Measurements from ENCODE around the gene ITPK1. TPM values are rescaled to one million over a fixed set of nuclear protein-coding genes. Genes with fewer than 3 reads are reported as not detected.

The ITPK1 gene
- total and polyA plus RNA-seq, 10 of the 15 experiments (the other 5 are each of a cell fraction or from before 2014, with no cell fraction given) = 1.3 to 73.2 (median 27.0) TPM

DNA sequence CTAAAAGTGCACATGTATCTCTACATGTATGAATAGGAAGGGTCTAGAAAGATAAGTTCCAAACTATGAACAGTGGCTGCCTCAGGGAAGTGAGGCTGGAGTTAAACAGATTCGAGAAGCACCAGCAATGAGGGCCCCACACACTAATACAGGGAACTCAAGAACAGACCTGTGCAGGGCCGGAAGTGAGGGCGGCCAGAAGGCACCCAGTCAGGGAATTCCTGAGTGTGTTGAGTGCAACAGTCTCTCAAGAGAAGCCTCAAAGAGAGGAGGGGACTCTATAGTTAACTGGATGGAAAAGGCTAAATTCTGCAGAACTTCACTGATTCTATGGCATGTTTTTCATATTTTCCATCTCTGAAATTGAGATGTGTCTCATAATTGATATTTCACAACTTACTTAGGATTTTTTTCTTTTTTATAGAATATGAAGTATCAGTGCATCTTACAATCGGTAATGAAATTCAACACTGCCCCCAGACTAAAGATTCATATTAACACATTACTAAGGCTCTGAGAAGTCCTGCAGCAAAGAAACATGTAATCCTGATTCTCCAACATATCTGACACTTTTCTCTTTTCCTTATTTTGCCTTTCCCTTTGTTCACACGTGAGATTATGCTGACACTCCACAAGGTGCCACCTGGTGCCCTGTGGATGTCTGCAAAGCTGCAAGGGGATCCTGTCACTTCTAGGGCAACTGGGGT lies 131.5 kb downstream of the ITPK1 start:
- ChIA-PET RAD21 (ENCODE audit: unreplicated experiment) (interaction anchor here (1.0 kb wide), 1 partner anchor 129 kb away, joined by 3 read pairs; no protein-coding TSS in a partner anchor), SMC1A (ENCODE audit: uncharacterized antibody, unreplicated experiment) (no interaction called here), POLR2A (no interaction called here), CTCF (no interaction called here)
- no TSS peak for BruUV-seq (replicated peaks)
- no peaks in the 10 kb centered on the region for H4K20me1 ChIP-seq (ENCODE audit: control insufficient read depth, insufficient read depth)
- H3K4me2 ChIP-seq (ENCODE audit: control insufficient read depth, insufficient read depth) = no peak overlapping the region
- no peak overlapping the region; the same call in 1 of the 2 replicates for H3K27ac ChIP-seq (ENCODE audit: control insufficient read depth, insufficient read depth)
- H3K4me3 ChIP-seq = no peak overlapping the region
- H3K36me3 ChIP-seq (ENCODE audit: control insufficient read depth in 2 of 2, insufficient read depth in 2 of 2, low read length in 1 of 2) = peaks cover 0 to 18% of the 10 kb centered on the region in 2 experiments
- peaks cover 14% of the 10 kb centered on the region for H3K9me3 ChIP-seq (replicated peaks; ENCODE audit: control insufficient read depth, insufficient read depth, low read length)
- FAIRE-seq = no peak
- no peaks in the 10 kb centered on the region for H3K79me2 ChIP-seq (ENCODE audit: control insufficient read depth, insufficient read depth, low read length)
- no peaks in the 10 kb centered on the region for H3K4me1 ChIP-seq (ENCODE audit: control insufficient read depth, insufficient read depth, low read length)
- no peaks in the 10 kb centered on the region for H3K27me3 ChIP-seq (replicated peaks in 1 of 2; ENCODE audit: control insufficient read depth in 2 of 2, insufficient read depth in 2 of 2, low read length in 1 of 2)
- no peak overlapping the region for H3K9ac ChIP-seq (ENCODE audit: control insufficient read depth, insufficient read depth, low read length)
- DNase-seq (ENCODE audit: low read depth, low spot score) = no peak
- ATAC-seq = peak; percentile 76
- in situ Hi-C loops (cut with MboI) (no loop called here), intact Hi-C loops (cut with micrococcal nuclease; ENCODE audit: unreplicated experiment) (no loop called here)
- no peak overlapping the region for H2AFZ ChIP-seq (ENCODE audit: control insufficient read depth, low read depth, low read length)
- TF ChIP-seq ATF7 (IDR thresholded peaks at IDR 0.05; ENCODE audit: low read depth) (no peak), NFIC (IDR thresholded peaks at IDR 0.05; ENCODE audit: low read depth, low read length) (no peak), JUNB (IDR thresholded peaks at IDR 0.05) (no peak), SMAD1 (IDR thresholded peaks at IDR 0.05; ENCODE audit: low read depth, partially characterized antibody) (no peak)
- WGBS (ENCODE audit: insufficient coverage, insufficient replicate concordance, low lambda C conversion rate, missing lambda C conversion rate) = 91% methylated on average over 5 of the region's 5 CpGs

DNA sequence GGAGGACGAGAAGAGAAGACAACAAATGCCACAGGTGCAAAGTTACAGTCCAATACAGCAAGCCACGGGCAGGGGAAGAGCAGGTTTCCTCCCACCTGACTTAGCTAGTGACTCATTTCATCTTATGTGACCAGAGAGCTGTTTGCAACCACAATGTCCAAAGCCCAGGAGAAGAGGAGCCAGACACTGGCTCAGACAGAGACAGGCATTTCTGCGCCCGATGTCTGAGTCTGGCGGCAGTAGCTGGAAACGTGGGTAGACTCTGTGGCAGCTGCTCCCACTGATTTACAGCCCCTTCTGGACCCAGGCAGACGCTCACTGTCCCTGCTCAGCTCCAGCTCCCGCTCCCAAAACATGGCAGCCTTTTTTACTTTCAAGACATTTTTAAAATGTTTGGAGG lies 132.8 kb downstream of the ITPK1 start:
- H3K4me2 ChIP-seq (ENCODE audit: control insufficient read depth, insufficient read depth) = no peak overlapping the region
- in situ Hi-C loops (cut with MboI) (no loop called here), intact Hi-C loops (cut with micrococcal nuclease; ENCODE audit: unreplicated experiment) (no loop called here)
- H3K4me1 ChIP-seq (ENCODE audit: control insufficient read depth, insufficient read depth, low read length) = no peaks in the 10 kb centered on the region
- H4K20me1 ChIP-seq (ENCODE audit: control insufficient read depth, insufficient read depth) = no peaks in the 10 kb centered on the region
- H3K27me3 ChIP-seq (replicated peaks in 1 of 2; ENCODE audit: control insufficient read depth in 2 of 2, insufficient read depth in 2 of 2, low read length in 1 of 2) = no peaks in the 10 kb centered on the region
- no peak overlapping the region for H3K4me3 ChIP-seq
- BruUV-seq (replicated peaks) = no TSS peak
- ATAC-seq = no peak
- SMC1A ChIA-PET (ENCODE audit: uncharacterized antibody, unreplicated experiment) = no interaction called here
- 69% methylated on average over 8 of the region's 8 CpGs for whole genome bisulfite sequencing (ENCODE audit: insufficient coverage, insufficient replicate concordance, low lambda C conversion rate, missing lambda C conversion rate)
- H2AFZ ChIP-seq (ENCODE audit: control insufficient read depth, low read depth, low read length) = no peak overlapping the region
- CTCF ChIA-PET = interaction anchor here (1.2 kb wide), 1 partner anchor 130 kb away, joined by 3 read pairs; no protein-coding TSS in a partner anchor
- no peaks in the 10 kb centered on the region for H3K79me2 ChIP-seq (ENCODE audit: control insufficient read depth, insufficient read depth, low read length)
- H3K36me3 ChIP-seq (ENCODE audit: control insufficient read depth in 2 of 2, insufficient read depth in 2 of 2, low read length in 1 of 2) = peaks cover 0 to 14% of the 10 kb centered on the region in 2 experiments
- RAD21 ChIA-PET (ENCODE audit: unreplicated experiment) = no interaction called here
- no peak overlapping the region for H3K9ac ChIP-seq (ENCODE audit: control insufficient read depth, insufficient read depth, low read length)
- POLR2A ChIA-PET = no interaction called here
- TF ChIP-seq WRNIP1 (IDR thresholded peaks at IDR 0.05; ENCODE audit: borderline replicate concordance, low read depth, low read length) (no peak), DPF2 (IDR thresholded peaks at IDR 0.05) (no peak), SIN3A (IDR thresholded peaks at IDR 0.05; ENCODE audit: low read depth, low read length) (no peak), CHD4 (IDR thresholded peaks at IDR 0.05) (no peak), NFIC (IDR thresholded peaks at IDR 0.05; ENCODE audit: low read depth, low read length) (no peak), HDAC6 (IDR thresholded peaks at IDR 0.05; ENCODE audit: unreplicated experiment) (no peak), SMC3 (IDR thresholded peaks at IDR 0.05; ENCODE audit: borderline replicate concordance, low read length) (no peak), MEF2B (IDR thresholded peaks at IDR 0.05; ENCODE audit: partially characterized antibody, poor library complexity, severe bottlenecking) (no peak), CBX3 (IDR thresholded peaks at IDR 0.05; ENCODE audit: borderline replicate concordance, low read depth) (no peak), MTA2 (IDR thresholded peaks at IDR 0.05; ENCODE audit: low read depth) (no peak)
- TF ChIP-seq, protein P1, sequence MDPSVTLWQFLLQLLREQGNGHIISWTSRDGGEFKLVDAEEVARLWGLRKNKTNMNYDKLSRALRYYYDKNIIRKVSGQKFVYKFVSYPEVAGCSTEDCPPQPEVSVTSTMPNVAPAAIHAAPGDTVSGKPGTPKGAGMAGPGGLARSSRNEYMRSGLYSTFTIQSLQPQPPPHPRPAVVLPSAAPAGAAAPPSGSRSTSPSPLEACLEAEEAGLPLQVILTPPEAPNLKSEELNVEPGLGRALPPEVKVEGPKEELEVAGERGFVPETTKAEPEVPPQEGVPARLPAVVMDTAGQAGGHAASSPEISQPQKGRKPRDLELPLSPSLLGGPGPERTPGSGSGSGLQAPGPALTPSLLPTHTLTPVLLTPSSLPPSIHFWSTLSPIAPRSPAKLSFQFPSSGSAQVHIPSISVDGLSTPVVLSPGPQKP (IDR thresholded peaks at IDR 0.05; ENCODE audit: low read depth, low read length) = no peak
- TF ChIP-seq, protein P2, sequence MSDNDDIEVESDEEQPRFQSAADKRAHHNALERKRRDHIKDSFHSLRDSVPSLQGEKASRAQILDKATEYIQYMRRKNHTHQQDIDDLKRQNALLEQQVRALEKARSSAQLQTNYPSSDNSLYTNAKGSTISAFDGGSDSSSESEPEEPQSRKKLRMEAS (IDR thresholded peaks at IDR 0.05; ENCODE audit: low read depth, low read length) = no peak
- H3K27ac ChIP-seq (ENCODE audit: control insufficient read depth, insufficient read depth) = no peak overlapping the region
- H3K9me3 ChIP-seq (replicated peaks; ENCODE audit: control insufficient read depth, insufficient read depth, low read length) = peaks cover 24% of the 10 kb centered on the region
- no peak for FAIRE-seq
- no peak for DNase-seq (ENCODE audit: low read depth, low spot score)

Measured in GM12878 (cell line).